GM18508 (cell line): ENCODE data around the gene NFIC.

ENCODE experiments used
- ATAC-seq: cut with Tn5 transposase; IDR thresholded peaks from one replicate; pipeline ENCODE4 v1.9.1; 2021; ENCODE audit warnings: moderate number of reproducible peaks; ENCODE audit not compliant: insufficient read depth, unreplicated experiment

NFIC gene

GRCh38 chr19:3478409-3479176 lies 112.2 kb downstream of the NFIC start:
- ATAC-seq: no peak

- ATAC-seq: no peak
These were observed 112.9 kb downstream of the NFIC start for GRCh38 chr19:3479177-3479833.

GRCh38 chr19:3479834-3480215 lies 113.4 kb downstream of the NFIC start:
- ATAC-seq: no peak

- ATAC-seq: no peak
These were observed 114.2 kb downstream of the NFIC start, which contains the start of gene SMIM24 for GRCh38 chr19:3480383-3481091. SMIM24 (minus strand) TSS chr19:3480525; CDS start chr19:3480463, 62 bp downstream.

- ATAC-seq: no peak
These were observed 115.1 kb downstream of the NFIC start for GRCh38 chr19:3481241-3482090.

GRCh38 chr19:3482507-3483225 lies 116.3 kb downstream of the NFIC start:
- ATAC-seq: no peak

- no peak for ATAC-seq
These were observed 116.8 kb downstream of the NFIC start, which contains the start of gene SMIM44 for GRCh38 chr19:3483226-3483628. SMIM44 (minus strand) TSS chr19:3483441; CDS start chr19:3483403, 38 bp downstream.

- no peak for ATAC-seq
These were observed 125.2 kb downstream of the NFIC start for GRCh38 chr19:3491396-3492119.

- ATAC-seq: no peak
These were observed 125.9 kb downstream of the NFIC start for GRCh38 chr19:3492131-3492839.

- ATAC-seq: no peak
These were observed 126.5 kb downstream of the NFIC start for GRCh38 chr19:3492919-3493318.

GRCh38 chr19:3493651-3494050 lies 127.3 kb downstream of the NFIC start:
- no peak for ATAC-seq

GRCh38 chr19:3494051-3494450 lies 127.7 kb downstream of the NFIC start:
- no peak for ATAC-seq

- ATAC-seq: no peak
These were observed 128.2 kb downstream of the NFIC start for GRCh38 chr19:3494559-3494958.

- no peak for ATAC-seq
These were observed 130.2 kb downstream of the NFIC start for GRCh38 chr19:3496392-3497273.

- no peak for ATAC-seq
These were observed 131.6 kb downstream of the NFIC start for GRCh38 chr19:3497757-3498520.

GRCh38 chr19:3499738-3500428 lies 133.5 kb downstream of the NFIC start:
- ATAC-seq: no peak
